SK-N-SH (cell line): Measurements from ENCODE around the gene TMEM255B.

Experiments used
- YY1 ChIP-seq: IDR thresholded peaks from 2 replicates; pipeline ENCODE4 v1.4.0; 2012; ENCODE audit warnings: low read depth, mild to moderate bottlenecking
- TF ChIP-seq, protein P1 (sequence below): fragments of 200-600 bp; sonication (generic); IDR thresholded peaks from 2 replicates; pipeline ENCODE4 v1.6.1; 2017; ENCODE audit warnings: antibody characterized with exemption, mild to moderate bottlenecking, moderate library complexity

GRCh38 chr13:113748862-113749451, 10.1 kb upstream of the TMEM255B start:
- no peak for TF ChIP-seq YY1
- TF ChIP-seq, protein P1, sequence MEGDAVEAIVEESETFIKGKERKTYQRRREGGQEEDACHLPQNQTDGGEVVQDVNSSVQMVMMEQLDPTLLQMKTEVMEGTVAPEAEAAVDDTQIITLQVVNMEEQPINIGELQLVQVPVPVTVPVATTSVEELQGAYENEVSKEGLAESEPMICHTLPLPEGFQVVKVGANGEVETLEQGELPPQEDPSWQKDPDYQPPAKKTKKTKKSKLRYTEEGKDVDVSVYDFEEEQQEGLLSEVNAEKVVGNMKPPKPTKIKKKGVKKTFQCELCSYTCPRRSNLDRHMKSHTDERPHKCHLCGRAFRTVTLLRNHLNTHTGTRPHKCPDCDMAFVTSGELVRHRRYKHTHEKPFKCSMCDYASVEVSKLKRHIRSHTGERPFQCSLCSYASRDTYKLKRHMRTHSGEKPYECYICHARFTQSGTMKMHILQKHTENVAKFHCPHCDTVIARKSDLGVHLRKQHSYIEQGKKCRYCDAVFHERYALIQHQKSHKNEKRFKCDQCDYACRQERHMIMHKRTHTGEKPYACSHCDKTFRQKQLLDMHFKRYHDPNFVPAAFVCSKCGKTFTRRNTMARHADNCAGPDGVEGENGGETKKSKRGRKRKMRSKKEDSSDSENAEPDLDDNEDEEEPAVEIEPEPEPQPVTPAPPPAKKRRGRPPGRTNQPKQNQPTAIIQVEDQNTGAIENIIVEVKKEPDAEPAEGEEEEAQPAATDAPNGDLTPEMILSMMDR: no peak
